HG02943 (cell line): ENCODE data around the gene SPTBN1.
A peak's percentile ranks its signal among the peaks of the same experiment; 100 is the strongest.
"Not testable (repeated sequence)": the region's sequence is repeated elsewhere in the genome, so short reads cannot be mapped to it uniquely, and the experiment has no call there.

Experiments used
- ATAC-seq: cut with Tn5 transposase; IDR thresholded peaks from one replicate; pipeline ENCODE4 v1.9.1; 2021; ENCODE audit warnings: mild to moderate bottlenecking, low read depth, moderate library complexity; ENCODE audit not compliant: unreplicated experiment

SPTBN1 gene

GRCh38 chr2:54468673-54469072 is 12.5 kb downstream of the SPTBN1 start:
- no peak for ATAC-seq

GRCh38 chr2:54469484-54470053 is 13.4 kb downstream of the SPTBN1 start:
- ATAC-seq = no peak

DNA sequence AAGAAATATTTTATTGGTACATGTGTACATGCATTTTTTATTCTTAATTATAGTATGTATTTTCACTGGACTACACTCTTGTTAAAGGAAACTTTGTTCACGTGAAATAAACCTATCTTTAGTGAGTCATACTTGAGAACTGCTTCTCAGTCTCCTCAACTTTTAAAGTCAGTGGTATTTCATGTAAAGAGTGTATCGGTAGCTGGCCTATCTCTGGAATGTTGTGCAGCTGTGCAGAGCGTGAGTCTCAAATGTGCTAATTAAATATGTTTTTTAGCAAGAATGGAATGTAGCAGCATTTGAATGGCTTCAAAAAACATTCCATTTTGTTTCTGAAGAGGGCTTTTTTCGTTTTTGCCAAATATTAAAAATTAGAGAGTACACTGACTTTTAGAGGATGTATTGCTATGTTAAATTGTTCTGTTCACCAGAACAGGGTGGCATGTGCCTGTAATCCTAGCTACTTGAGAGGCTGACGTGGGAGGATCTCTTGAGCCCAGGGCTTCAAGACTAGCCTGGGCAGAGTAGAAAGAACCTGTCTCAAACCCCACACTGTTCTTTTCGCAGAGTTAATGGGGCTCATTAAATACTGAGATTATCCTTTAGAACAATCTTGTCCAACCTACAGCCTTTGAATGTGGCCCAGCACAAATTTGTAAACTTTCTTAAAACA is 14.3 kb downstream of the SPTBN1 start:
- no peak for ATAC-seq

DNA sequence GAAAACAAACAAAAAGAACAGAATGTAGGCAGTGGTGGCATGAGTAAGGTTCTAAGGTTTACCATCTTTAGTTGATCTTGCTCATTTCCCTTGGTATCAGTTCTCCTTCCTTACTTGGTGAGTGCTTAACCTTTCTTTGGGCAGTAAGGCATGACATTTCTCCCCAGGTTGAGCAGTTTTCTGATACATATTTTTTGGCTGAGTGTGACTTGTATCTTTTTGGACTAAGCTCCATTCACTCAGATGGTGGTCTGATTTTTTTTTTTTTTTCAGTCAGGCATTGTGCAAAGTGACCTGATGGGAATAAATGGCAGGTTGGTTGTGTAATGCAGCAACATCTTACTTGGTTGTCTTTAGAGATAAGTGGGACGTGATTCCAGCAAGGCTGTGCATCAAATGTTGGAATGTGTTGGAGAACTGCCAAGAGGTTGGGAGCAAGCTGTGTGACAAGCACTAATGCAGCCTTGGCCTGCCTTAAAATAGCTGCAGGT is 15.1 kb downstream of the SPTBN1 start:
- peak; percentile 66 for ATAC-seq

DNA sequence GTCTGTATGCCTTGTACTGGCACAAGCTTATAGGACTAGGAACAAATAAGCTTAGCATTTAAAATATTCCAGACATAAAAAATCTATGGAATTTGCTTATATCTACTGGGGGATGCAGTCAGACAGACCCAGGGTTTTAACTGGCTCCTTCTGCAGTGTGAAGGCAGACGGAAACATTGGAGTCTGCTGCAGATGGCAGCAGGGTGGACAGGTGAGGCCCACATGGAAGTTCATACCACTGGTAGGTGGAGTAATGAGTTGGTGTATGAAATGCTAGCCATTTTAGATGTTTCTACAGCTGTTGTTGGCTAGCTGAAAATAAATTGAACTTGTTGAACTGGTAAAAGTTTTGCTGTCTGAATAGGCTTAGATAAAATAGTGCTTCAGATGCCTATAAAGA is 17.7 kb downstream of the SPTBN1 start:
- ATAC-seq = no peak

DNA sequence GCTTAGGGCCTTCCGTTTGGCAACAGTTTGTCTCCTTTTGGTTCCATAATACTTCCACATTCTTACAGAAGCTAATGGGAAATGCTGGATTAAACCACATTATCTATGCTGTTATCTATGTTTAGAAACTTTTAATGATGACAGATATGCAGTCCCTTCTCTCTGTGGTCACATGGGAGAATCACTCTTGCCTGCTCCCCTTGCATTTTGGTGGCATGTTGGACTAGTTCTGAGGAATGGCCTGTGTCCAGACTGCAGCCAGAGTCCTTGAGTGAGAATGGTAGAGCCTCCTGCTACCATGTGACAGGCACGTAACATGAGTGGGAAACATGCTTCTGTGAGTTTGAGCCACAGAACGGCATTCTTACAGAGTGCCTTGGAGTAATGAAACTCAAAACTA is 19.2 kb downstream of the SPTBN1 start:
- ATAC-seq = no peak

- ATAC-seq = no peak
These were observed 19.8 kb downstream of the SPTBN1 start for GRCh38 chr2:54475919-54476318.

GRCh38 chr2:54476852-54477251 is 20.7 kb downstream of the SPTBN1 start:
- ATAC-seq = no peak

- no peak for ATAC-seq
These were observed 21.8 kb downstream of the SPTBN1 start for GRCh38 chr2:54477896-54478295.

DNA sequence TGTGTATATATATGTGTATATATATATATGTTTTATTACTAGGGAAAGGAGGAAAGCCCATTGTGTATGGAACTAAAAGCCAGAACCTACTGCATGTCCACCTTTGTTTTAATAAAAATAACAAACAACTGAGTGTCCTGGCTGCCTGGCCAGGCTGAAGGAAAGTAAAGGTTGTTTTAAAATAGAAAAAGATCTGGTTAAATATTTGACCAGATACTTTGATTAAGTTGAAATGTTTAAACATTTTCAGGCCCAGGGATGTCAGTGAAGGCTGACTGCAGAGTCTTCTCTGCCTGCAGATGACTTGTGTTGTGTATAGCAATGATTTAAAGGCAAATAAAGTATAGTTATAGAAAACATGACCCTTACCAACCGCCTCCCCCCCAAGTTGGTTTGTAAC is 22.8 kb downstream of the SPTBN1 start:
- no peak for ATAC-seq

DNA sequence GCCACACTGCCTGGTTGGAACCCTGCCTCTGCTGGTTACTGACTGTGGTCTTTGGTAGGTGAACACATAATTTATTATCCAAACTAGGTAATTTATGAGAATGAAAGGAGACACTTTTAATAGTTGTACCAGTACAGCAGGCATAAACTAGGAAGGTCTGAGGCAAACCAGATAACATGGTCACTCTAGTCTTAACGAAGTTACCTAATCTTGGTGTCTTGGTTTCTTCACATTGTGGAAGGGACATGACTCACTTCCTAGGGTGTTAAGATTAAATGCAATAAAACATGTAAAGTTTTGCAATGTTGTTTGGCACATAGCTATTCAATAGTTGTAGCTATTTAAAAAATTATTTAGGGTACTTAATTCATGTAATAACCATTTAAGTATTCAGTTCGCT is 23.3 kb downstream of the SPTBN1 start:
- no peak for ATAC-seq

DNA sequence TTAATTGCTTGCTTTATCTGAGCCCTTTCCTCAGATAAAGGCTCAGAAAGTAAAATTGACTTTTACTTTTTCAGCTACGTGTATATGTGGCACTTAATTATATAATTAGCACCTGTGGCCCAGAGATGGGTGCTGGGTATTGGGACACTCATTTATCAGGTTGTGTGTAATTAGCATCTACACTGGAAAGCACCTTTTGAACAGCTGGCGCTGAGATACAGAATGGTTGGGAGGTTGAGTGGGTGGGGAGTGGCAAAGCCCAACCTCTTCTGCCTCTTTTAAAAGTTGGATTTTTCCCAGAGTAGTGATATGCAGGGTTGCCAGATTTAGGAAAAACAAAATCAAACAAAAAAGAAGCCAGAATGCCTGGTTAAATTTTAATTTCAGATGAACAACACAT is 23.9 kb downstream of the SPTBN1 start:
- ATAC-seq = no peak

GRCh38 chr2:54481686-54482085 is 25.6 kb downstream of the SPTBN1 start:
- no peak for ATAC-seq

- ATAC-seq = no peak
These were observed 26.6 kb downstream of the SPTBN1 start for GRCh38 chr2:54482715-54483114.

GRCh38 chr2:54483426-54483825 is 27.3 kb downstream of the SPTBN1 start:
- ATAC-seq = no peak

DNA sequence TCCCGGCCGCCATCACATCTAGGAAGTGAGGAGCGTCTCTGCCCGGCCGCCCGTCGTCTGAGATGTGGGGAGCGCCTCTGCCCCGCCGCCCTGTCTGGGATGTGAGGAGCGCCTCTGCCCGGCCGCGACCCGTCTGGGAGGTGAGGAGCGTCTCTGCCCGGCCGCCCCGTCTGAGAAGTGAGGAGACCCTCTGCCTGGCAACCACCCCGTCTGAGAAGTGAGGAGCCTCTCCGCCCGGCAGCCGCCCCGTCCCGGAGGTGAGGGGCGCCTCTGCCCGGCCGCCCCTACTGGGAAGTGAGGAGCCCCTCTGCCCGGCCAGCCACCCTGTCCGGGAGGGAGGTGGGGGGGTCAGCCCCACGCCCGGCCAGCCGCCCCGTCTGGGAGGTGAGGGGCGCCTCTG is 29.6 kb downstream of the SPTBN1 start:
- ATAC-seq = not testable (repeated sequence)

DNA sequence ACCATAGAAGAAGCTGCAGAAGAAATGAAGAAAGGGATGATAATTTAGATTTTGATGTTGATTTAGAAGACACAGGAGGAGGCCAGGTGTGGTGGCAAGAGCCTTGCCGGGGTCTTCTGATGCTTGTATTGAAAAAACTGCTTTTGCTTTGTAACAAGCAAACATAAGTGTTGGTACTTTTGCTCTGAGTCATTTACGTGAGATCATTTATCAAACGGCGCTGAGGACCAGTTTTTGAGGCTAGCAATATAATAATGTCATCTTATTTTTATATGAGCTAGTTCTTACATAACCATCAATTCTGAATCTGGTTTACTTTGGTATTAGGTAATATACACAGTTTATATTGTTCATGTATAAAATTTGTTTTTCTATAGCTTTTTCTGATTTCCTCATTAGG is 30.6 kb downstream of the SPTBN1 start:
- ATAC-seq = no peak

DNA sequence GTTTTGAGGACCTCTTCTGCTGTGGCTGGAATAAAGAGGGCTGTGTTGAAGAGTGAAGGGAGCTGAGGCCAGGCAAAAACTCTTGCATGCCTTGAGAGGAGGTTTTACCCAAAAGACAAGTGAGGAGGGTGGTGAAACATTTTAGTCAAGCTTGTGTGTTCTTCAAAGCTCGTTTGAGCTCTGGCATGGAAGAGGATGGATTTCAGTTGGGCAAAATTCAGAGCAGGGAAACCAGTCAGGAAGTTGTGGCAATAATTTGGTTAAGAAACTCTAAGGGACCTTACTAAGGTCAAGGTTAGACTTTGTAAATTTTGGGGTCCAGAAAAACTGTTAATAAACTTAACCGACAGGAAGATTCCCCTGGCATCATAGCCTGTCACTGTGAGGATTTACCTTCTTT is 34.7 kb downstream of the SPTBN1 start:
- no peak for ATAC-seq

DNA sequence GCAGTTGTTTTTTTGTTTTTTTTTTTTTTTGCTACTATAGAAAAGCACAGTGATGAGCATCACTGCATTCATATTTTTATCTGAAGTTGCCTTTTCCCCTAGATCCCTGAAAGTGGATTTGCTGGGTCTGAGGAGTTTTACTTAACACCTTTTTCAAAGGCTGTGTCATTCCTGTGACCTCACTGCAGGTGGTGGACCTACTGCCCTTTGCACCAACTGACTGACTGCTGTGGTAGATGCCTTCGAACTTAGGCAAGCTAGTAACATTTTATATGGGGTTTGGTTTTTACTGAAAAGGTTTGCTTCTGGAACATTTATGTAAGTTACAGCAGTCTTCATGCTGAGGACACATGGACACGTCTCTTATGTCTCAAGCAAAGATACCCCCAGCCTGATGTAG is 36.2 kb downstream of the SPTBN1 start:
- no peak for ATAC-seq

- ATAC-seq = no peak
These were observed 38.0 kb downstream of the SPTBN1 start for GRCh38 chr2:54494087-54494486.

DNA sequence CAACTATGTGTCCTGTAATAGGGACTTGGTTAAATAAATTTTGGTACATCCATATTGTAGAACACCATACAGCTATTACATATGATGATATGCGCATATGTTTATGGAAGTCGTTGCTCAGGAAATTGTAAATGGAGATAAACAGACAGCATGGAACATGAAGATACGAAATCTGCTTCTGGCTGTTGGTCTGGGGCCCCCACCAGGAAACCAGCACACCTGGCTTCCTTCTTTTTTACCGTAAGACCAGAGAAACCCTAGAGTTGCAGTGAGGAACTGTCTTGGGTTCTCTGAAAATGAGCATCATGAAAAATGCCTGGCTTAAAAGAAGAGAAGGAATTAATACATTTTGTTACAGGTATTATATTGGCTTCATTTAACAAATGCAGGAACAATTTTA is 40.8 kb downstream of the SPTBN1 start:
- no peak for ATAC-seq
